Duodenal mucosa (tissue), 2 donors: ENCODE measurements around the gene PLCH2.
A peak's percentile ranks its signal among the peaks of the same experiment; 100 is the strongest.

Source experiments
- H3K27ac ChIP-seq: one replicate; pipeline ENCODE4 v1.7.0; 2013; ENCODE audit warnings: low read depth, low read length
- H3K27me3 ChIP-seq, 2 donors: one replicate each; pipeline ENCODE4 v1.7.0; 2013; ENCODE audit warnings: low read length in 2 of 2, control low read depth in 1 of 2; ENCODE audit not compliant: insufficient read depth in 2 of 2, control insufficient read depth in 1 of 2
- H3K36me3 ChIP-seq, 2 donors: one replicate each; pipeline ENCODE4 v1.7.0; 2013; ENCODE audit warnings: low read length in 2 of 2, control low read depth in 1 of 2; ENCODE audit not compliant: insufficient read depth in 2 of 2, control insufficient read depth in 1 of 2
- H3K4me1 ChIP-seq, 2 donors: one replicate each; pipeline ENCODE4 v1.7.0; 2013; ENCODE audit warnings: low read length in 2 of 2, control low read depth in 1 of 2; ENCODE audit not compliant: insufficient read depth in 2 of 2, control insufficient read depth in 1 of 2
- H3K4me3 ChIP-seq, 2 donors: one replicate each; pipeline ENCODE4 v1.7.0; 2013; ENCODE audit warnings: low read length in 2 of 2, low read depth in 1 of 2
- H3K9ac ChIP-seq, 2 donors: one replicate each; pipeline ENCODE4 v1.7.0; 2013; ENCODE audit warnings: low read length in 2 of 2, low read depth in 1 of 2
- H3K9me3 ChIP-seq, 2 donors: one replicate each; pipeline ENCODE4 v1.7.0; 2013; ENCODE audit warnings: low read length in 2 of 2, control low read depth in 1 of 2; ENCODE audit not compliant: control insufficient read depth in 1 of 2

The PLCH2 gene

GRCh38 chr1:2554621-2555387, 78.7 kb downstream of the PLCH2 start:
- peak overlapping the region; percentile 96 to 98 for H3K4me3 ChIP-seq
- H3K9me3 ChIP-seq = no peaks in the 10 kb centered on the region
- peak overlapping the region; percentile 99 to 100 for H3K9ac ChIP-seq
- no peaks in the 10 kb centered on the region for H3K27me3 ChIP-seq
- peaks cover 24 to 52% of the 10 kb centered on the region in 2 donors for H3K4me1 ChIP-seq
- H3K36me3 ChIP-seq = peaks cover 15 to 18% of the 10 kb centered on the region in 2 donors
- peak overlapping the region; percentile 99 for H3K27ac ChIP-seq
